Body of pancreas (tissue), 4 donors: ENCODE results near the gene TRIM5.

Experiments used
- POLR2A ChIP-seq, 3 donors: fragments of 450-650 bp; IDR thresholded peaks; one replicate each; pipeline ENCODE4 v1.6.1; 2016; ENCODE audit warnings: antibody characterized with exemption in 3 of 3, mild to moderate bottlenecking in 2 of 3
- TF ChIP-seq, protein P1 (sequence below), 7 experiments: fragments of 450-650 bp in 4 of 7; fragments of 200-600 bp in 3 of 7; sonication (generic) in 3 of 7; IDR thresholded peaks; one replicate each; pipeline ENCODE4 v1.5.1; 2016 to 2019; ENCODE audit warnings: antibody characterized with exemption in 7 of 7

GRCh38 chr11:5688482-5688881 lies 3.6 kb upstream of the TRIM5 start:
- TF ChIP-seq, protein P1, sequence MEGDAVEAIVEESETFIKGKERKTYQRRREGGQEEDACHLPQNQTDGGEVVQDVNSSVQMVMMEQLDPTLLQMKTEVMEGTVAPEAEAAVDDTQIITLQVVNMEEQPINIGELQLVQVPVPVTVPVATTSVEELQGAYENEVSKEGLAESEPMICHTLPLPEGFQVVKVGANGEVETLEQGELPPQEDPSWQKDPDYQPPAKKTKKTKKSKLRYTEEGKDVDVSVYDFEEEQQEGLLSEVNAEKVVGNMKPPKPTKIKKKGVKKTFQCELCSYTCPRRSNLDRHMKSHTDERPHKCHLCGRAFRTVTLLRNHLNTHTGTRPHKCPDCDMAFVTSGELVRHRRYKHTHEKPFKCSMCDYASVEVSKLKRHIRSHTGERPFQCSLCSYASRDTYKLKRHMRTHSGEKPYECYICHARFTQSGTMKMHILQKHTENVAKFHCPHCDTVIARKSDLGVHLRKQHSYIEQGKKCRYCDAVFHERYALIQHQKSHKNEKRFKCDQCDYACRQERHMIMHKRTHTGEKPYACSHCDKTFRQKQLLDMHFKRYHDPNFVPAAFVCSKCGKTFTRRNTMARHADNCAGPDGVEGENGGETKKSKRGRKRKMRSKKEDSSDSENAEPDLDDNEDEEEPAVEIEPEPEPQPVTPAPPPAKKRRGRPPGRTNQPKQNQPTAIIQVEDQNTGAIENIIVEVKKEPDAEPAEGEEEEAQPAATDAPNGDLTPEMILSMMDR (IDR thresholded peaks at IDR 0.05), result no peak
- TF ChIP-seq POLR2A (IDR thresholded peaks at IDR 0.05), result no peak
